GM21423 (cell line): Measurements from ENCODE around the gene BRINP1.

ENCODE experiments used
- ATAC-seq: cut with Tn5 transposase; IDR thresholded peaks from one replicate; pipeline ENCODE4 v1.9.1; 2021; ENCODE audit warnings: mild to moderate bottlenecking, moderate library complexity; ENCODE audit not compliant: unreplicated experiment

Gene BRINP1

GRCh38 chr9:119282476-119283077 lies 86.7 kb downstream of the BRINP1 start:
- ATAC-seq, result no peak

GRCh38 chr9:119280740-119281485 lies 88.3 kb downstream of the BRINP1 start:
- no peak for ATAC-seq

- ATAC-seq, result no peak
These were observed 91.1 kb downstream of the BRINP1 start for GRCh38 chr9:119278171-119278570.

- no peak for ATAC-seq
These were observed 95.1 kb downstream of the BRINP1 start for GRCh38 chr9:119273984-119274665.

- no peak for ATAC-seq
These were observed 95.8 kb downstream of the BRINP1 start for GRCh38 chr9:119273325-119273904.

GRCh38 chr9:119272500-119273211 lies 96.6 kb downstream of the BRINP1 start:
- ATAC-seq, result no peak

GRCh38 chr9:119268985-119269384 lies 100.2 kb downstream of the BRINP1 start:
- no peak for ATAC-seq

- no peak for ATAC-seq
These were observed 105.1 kb downstream of the BRINP1 start for GRCh38 chr9:119264165-119264564.

- ATAC-seq, result no peak
These were observed 111.6 kb downstream of the BRINP1 start for GRCh38 chr9:119257592-119257991.

- no peak for ATAC-seq
These were observed 114.1 kb downstream of the BRINP1 start for GRCh38 chr9:119255116-119255515.

- ATAC-seq, result no peak
These were observed 116.5 kb downstream of the BRINP1 start for GRCh38 chr9:119252671-119253299.

GRCh38 chr9:119251936-119252335 lies 117.3 kb downstream of the BRINP1 start:
- ATAC-seq, result no peak

- ATAC-seq, result no peak
These were observed 118.5 kb downstream of the BRINP1 start for GRCh38 chr9:119250730-119251129.

- ATAC-seq, result no peak
These were observed 128.7 kb downstream of the BRINP1 start for GRCh38 chr9:119240546-119240945.

- ATAC-seq, result no peak
These were observed 134.6 kb downstream of the BRINP1 start for GRCh38 chr9:119234636-119235035.

GRCh38 chr9:119227422-119227821 lies 141.8 kb downstream of the BRINP1 start:
- no peak for ATAC-seq

- ATAC-seq, result no peak
These were observed 144.8 kb downstream of the BRINP1 start for GRCh38 chr9:119224431-119224830.

GRCh38 chr9:119221276-119221675 lies 148.0 kb downstream of the BRINP1 start:
- no peak for ATAC-seq

GRCh38 chr9:119218293-119218692 lies 150.9 kb downstream of the BRINP1 start:
- ATAC-seq, result no peak

GRCh38 chr9:119216651-119217331 lies 152.4 kb downstream of the BRINP1 start:
- ATAC-seq, result no peak
